GM13976 (cell line): ENCODE results near the gene PDGFC.

Experiments
- DNase-seq: peaks from one replicate; pipeline ENCODE4 v3.0.0; 2012; ENCODE audit warnings: low spot score
- CTCF ChIP-seq: IDR thresholded peaks from 2 replicates; pipeline ENCODE4 v1.5.1; 2012; ENCODE audit warnings: borderline replicate concordance, mild to moderate bottlenecking; ENCODE audit not compliant: insufficient read depth; ENCODE audit errors: extremely low read depth, missing control alignments, control extremely low read depth
- in situ Hi-C: fragments of 300-500 bp; cut with MboI; formaldehyde crosslinking; loops from one replicate; pipeline ENCODE4 v1.12.0; 2022; ENCODE audit warnings: low sequenced_read_pairs, mixed read lengths, inconsistent platforms; ENCODE audit not compliant: unreplicated experiment

Gene PDGFC

GRCh38 chr4:156901871-156902270 lies 69.7 kb downstream of the PDGFC start:
- no peak for DNase-seq
- TF ChIP-seq CTCF = no peak
- in situ Hi-C loops = no loop called here

- DNase-seq = no peak
- in situ Hi-C loops = no loop called here
- no peak for TF ChIP-seq CTCF
Observed at GRCh38 chr4:156898373-156899117, 73.1 kb downstream of the PDGFC start.

- no peak for DNase-seq
- in situ Hi-C loops = no loop called here
- TF ChIP-seq CTCF = no peak
Observed at GRCh38 chr4:156896527-156896926, 75.1 kb downstream of the PDGFC start.

GRCh38 chr4:156894234-156894633 lies 77.4 kb downstream of the PDGFC start:
- TF ChIP-seq CTCF = no peak
- no peak for DNase-seq
- in situ Hi-C loops = no loop called here

- in situ Hi-C loops = no loop called here
- no peak for DNase-seq
- no peak for TF ChIP-seq CTCF
Observed at GRCh38 chr4:156892805-156893204, 78.8 kb downstream of the PDGFC start.

GRCh38 chr4:156889616-156890594 lies 81.7 kb downstream of the PDGFC start:
- in situ Hi-C loops = no loop called here
- no peak for DNase-seq
- no peak for TF ChIP-seq CTCF
